ENCODE data around the gene ADK. TPM values are rescaled to one million over a fixed set of nuclear protein-coding genes. Genes with fewer than 3 reads are reported as not detected.

The ADK gene
- total and polyA plus RNA-seq, 2 of the 13 experiments (the other 11 are each of a cell fraction or from before 2014, with no cell fraction given), result 48.6 to 79.1 TPM

- peak; percentile 95; the same call in 1 of the 2 replicates for TF ChIP-seq ZNF747 (CRISPR knock-in tag; IDR thresholded peaks at IDR 0.05; ENCODE audit: borderline replicate concordance)
- no peak for TF ChIP-seq LCORL (IDR thresholded peaks at IDR 0.05)
- peak; percentile 82 for TF ChIP-seq LCORL (CRISPR knock-in tag; IDR thresholded peaks at IDR 0.05)
- TF ChIP-seq MTA1 (CRISPR knock-in tag; IDR thresholded peaks at IDR 0.05; ENCODE audit: borderline replicate concordance), result peak; percentile 94; the same call in 1 of the 2 replicates
- peak; percentile 96 for TF ChIP-seq ZFP91 (CRISPR knock-in tag; IDR thresholded peaks at IDR 0.05; ENCODE audit: borderline replicate concordance)
- peak; percentile 88; the same call in 1 of the 2 replicates for TF ChIP-seq ZNF451 (CRISPR knock-in tag; IDR thresholded peaks at IDR 0.05)
- TF ChIP-seq NFKB2 (CRISPR knock-in tag; IDR thresholded peaks at IDR 0.05; ENCODE audit: borderline replicate concordance), result peak; percentile 89; the same call in 1 of the 2 replicates
- peak; percentile 88 for TF ChIP-seq ZGPAT (CRISPR knock-in tag; IDR thresholded peaks at IDR 0.05)
- TF ChIP-seq GMEB1 (CRISPR knock-in tag; IDR thresholded peaks at IDR 0.05; ENCODE audit: borderline replicate concordance), result peak; percentile 85
- TF ChIP-seq ZNF644 (CRISPR knock-in tag; IDR thresholded peaks at IDR 0.05; ENCODE audit: low read depth), result peak; percentile 54; the same call in 1 of the 2 replicates
- no peak for TF ChIP-seq ZBTB40 (IDR thresholded peaks at IDR 0.05)
- peak; percentile 70 for TF ChIP-seq ZBTB40 (CRISPR knock-in tag; IDR thresholded peaks at IDR 0.05)
- TF ChIP-seq SP2 (CRISPR knock-in tag; IDR thresholded peaks at IDR 0.05), result no peak
- peak; percentile 35; the same call in 1 of the 2 replicates for TF ChIP-seq ZIK1 (CRISPR knock-in tag; IDR thresholded peaks at IDR 0.05; ENCODE audit: borderline replicate concordance, low read depth)
Observed at GRCh38 chr10:74176380-74177139, 25.5 kb downstream of the ADK start (continued).
